PC-9 (cell line): ENCODE measurements around the gene FGD5. TPM values are rescaled to one million over a fixed set of nuclear protein-coding genes. Genes with fewer than 3 reads are reported as not detected.

ENCODE experiments used
- BruUV-seq: library from RNA; stranded (reverse); fragments of 400-500 nt; replicated peaks from 2 replicates; lab custom pipeline; 2021; lab: Mats Ljungman, UMichigan
- CTCF ChIA-PET: fragments of 300-600 bp; sonication (Branson Sonifier 250); formaldehyde crosslinking; loops from one replicate; lab custom pipeline; 2022; ENCODE audit warnings: antibody characterized with exemption; lab: Charles Lee
- POLR2A ChIA-PET: fragments of 300-600 bp; sonication (Branson Sonifier 250); formaldehyde crosslinking; loops from one replicate; lab custom pipeline; 2022; ENCODE audit warnings: antibody characterized with exemption; ENCODE audit not compliant: unreplicated experiment; lab: Charles Lee
- DNase-seq, 2 experiments: peaks; one replicate each; pipeline versions ENCODE4 v3.0.0 to v3.0.0-alpha.2; 2015 to 2022; ENCODE audit warnings: mixed read lengths in 1 of 2
- H2AFZ ChIP-seq: fragments of 200-600 bp; sonication (generic); 2 replicates; pipeline ENCODE4 v1.8.1; 2017; ENCODE audit warnings: antibody characterized with exemption
- H3F3A ChIP-seq: fragments of 200-600 bp; sonication (generic); 2 replicates; pipeline ENCODE4 v1.8.1; 2017; ENCODE audit warnings: antibody characterized with exemption, mild to moderate bottlenecking, low read depth; ENCODE audit not compliant: insufficient read depth
- H3K27ac ChIP-seq: fragments of 200-600 bp; sonication (generic); 2 replicates; pipeline ENCODE4 v1.6.1; 2016; ENCODE audit warnings: mixed run types
- H3K27me3 ChIP-seq: fragments of 200-600 bp; sonication (generic); 2 replicates; pipeline ENCODE4 v1.6.1; 2016; ENCODE audit warnings: low read depth, mixed run types; ENCODE audit not compliant: insufficient read depth
- H3K36me3 ChIP-seq: fragments of 200-600 bp; sonication (generic); 2 replicates; pipeline ENCODE4 v1.6.1; 2016; ENCODE audit warnings: low read depth, mixed run types
- H3K4me1 ChIP-seq: fragments of 200-600 bp; sonication (generic); replicated peaks from 2 replicates; pipeline ENCODE4 v1.6.1; 2016; ENCODE audit warnings: mixed run types; ENCODE audit not compliant: insufficient read depth
- H3K4me2 ChIP-seq: fragments of 200-600 bp; sonication (generic); 2 replicates; pipeline ENCODE4 v1.6.1; 2017; ENCODE audit warnings: mixed run types
- H3K4me3 ChIP-seq: fragments of 200-600 bp; sonication (generic); 2 replicates; pipeline ENCODE4 v1.6.1; 2016; ENCODE audit warnings: mixed run types
- H3K79me2 ChIP-seq: fragments of 200-600 bp; sonication (generic); 2 replicates; pipeline ENCODE4 v1.6.1; 2017; ENCODE audit warnings: low read depth, mixed run types
- H3K9me2 ChIP-seq: fragments of 200-600 bp; sonication (generic); 2 replicates; pipeline ENCODE4 v1.8.1; 2017; ENCODE audit warnings: mild to moderate bottlenecking; ENCODE audit not compliant: insufficient read depth
- H3K9me3 ChIP-seq: fragments of 200-600 bp; sonication (generic); 2 replicates; pipeline ENCODE4 v1.8.1; 2016; ENCODE audit warnings: low read depth; ENCODE audit not compliant: insufficient read depth
- H4K20me1 ChIP-seq: fragments of 200-600 bp; sonication (generic); 2 replicates; pipeline ENCODE4 v1.8.1; 2017; ENCODE audit not compliant: insufficient read depth
- EZH2 ChIP-seq: fragments of 200-600 bp; sonication (generic); IDR thresholded peaks from 2 replicates; pipeline ENCODE4 v1.8.0; 2017; ENCODE audit warnings: antibody characterized with exemption, low read depth
- intact Hi-C: fragments of 100-400 bp; cut with micrococcal nuclease; formaldehyde crosslinking; loops from one replicate; pipeline ENCODE4 v1.10.0; 2022; ENCODE audit not compliant: unreplicated experiment
- total RNA-seq: library from RNA; stranded (reverse); gene quantifications from 2 replicates; pipeline ENCODE4 v1.2.3, GENCODE V29; 2021
- TF ChIP-seq, protein P1 (sequence below): fragments of 200-600 bp; sonication (generic); conservative IDR thresholded peaks from 2 replicates; pipeline ENCODE4 v1.6.1; 2017; ENCODE audit warnings: mixed run types, antibody characterized with exemption, mild to moderate bottlenecking, moderate library complexity

The FGD5 gene
- total RNA-seq, 1 experiment from 2014 or later = not detected

DNA sequence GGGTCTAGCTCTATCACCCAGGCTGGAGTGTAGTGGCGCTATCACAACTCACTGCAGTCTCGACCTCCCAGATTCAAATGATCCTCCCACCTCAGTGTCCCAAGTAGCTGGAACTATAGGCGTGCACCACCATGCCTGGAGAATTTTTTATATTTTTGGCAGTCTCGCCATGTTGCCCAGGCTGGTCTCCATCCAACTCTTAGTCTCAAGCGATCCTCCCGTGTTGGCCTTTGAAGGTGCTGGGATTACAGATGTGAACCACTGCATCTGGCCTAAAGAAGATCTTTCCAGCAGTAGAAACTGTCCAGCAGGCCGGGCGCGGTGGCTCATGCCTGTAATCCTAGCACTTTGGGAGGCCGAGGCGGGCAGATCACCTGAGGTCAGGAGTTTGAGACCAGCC, 73.5 kb downstream of the FGD5 start:
- Histone ChIP-seq H4K20me1 (no peaks in the 10 kb centered on the region), H3K27ac (no peak overlapping the region), H3K4me2 (no peak overlapping the region), H3K79me2 (no peaks in the 10 kb centered on the region), H3K9me2 (no peaks in the 10 kb centered on the region), H3K4me1 (no peaks in the 10 kb centered on the region), H3K36me3 (no peaks in the 10 kb centered on the region), H3K27me3 (peaks cover 8% of the 10 kb centered on the region; the same call in 1 of the 2 replicates), H3F3A (no peaks in the 10 kb centered on the region), H2AFZ (no peak overlapping the region), H3K9me3 (no peaks in the 10 kb centered on the region), H3K4me3 (no peak overlapping the region)
- POLR2A ChIA-PET = no interaction called here
- CTCF ChIA-PET = no interaction called here
- intact Hi-C loops = no loop called here
- no peak for DNase-seq
- no TSS peak for BruUV-seq
- TF ChIP-seq EZH2 = no peak
- TF ChIP-seq, protein P1, sequence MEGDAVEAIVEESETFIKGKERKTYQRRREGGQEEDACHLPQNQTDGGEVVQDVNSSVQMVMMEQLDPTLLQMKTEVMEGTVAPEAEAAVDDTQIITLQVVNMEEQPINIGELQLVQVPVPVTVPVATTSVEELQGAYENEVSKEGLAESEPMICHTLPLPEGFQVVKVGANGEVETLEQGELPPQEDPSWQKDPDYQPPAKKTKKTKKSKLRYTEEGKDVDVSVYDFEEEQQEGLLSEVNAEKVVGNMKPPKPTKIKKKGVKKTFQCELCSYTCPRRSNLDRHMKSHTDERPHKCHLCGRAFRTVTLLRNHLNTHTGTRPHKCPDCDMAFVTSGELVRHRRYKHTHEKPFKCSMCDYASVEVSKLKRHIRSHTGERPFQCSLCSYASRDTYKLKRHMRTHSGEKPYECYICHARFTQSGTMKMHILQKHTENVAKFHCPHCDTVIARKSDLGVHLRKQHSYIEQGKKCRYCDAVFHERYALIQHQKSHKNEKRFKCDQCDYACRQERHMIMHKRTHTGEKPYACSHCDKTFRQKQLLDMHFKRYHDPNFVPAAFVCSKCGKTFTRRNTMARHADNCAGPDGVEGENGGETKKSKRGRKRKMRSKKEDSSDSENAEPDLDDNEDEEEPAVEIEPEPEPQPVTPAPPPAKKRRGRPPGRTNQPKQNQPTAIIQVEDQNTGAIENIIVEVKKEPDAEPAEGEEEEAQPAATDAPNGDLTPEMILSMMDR = no peak

- intact Hi-C loops = no loop called here
- no peak overlapping the region for H2AFZ ChIP-seq
- no peak for TF ChIP-seq EZH2
- TF ChIP-seq, protein P1 = no peak
- H3K79me2 ChIP-seq = no peaks in the 10 kb centered on the region
- H3K36me3 ChIP-seq = no peaks in the 10 kb centered on the region
- no peak overlapping the region for H3K4me3 ChIP-seq
- no peak overlapping the region for H3K27ac ChIP-seq
- no peaks in the 10 kb centered on the region for H3F3A ChIP-seq
- H3K9me3 ChIP-seq = no peaks in the 10 kb centered on the region
- ChIA-PET CTCF (no interaction called here), POLR2A (no interaction called here)
- BruUV-seq = no TSS peak
- peaks cover 17% of the 10 kb centered on the region; the same call in 1 of the 2 replicates for H3K27me3 ChIP-seq
- no peaks in the 10 kb centered on the region for H3K4me1 ChIP-seq
- no peak for DNase-seq
- H4K20me1 ChIP-seq = no peaks in the 10 kb centered on the region
- H3K9me2 ChIP-seq = no peaks in the 10 kb centered on the region
- no peak overlapping the region for H3K4me2 ChIP-seq
Observed at GRCh38 chr3:14894085-14894484, 75.3 kb downstream of the FGD5 start.

DNA sequence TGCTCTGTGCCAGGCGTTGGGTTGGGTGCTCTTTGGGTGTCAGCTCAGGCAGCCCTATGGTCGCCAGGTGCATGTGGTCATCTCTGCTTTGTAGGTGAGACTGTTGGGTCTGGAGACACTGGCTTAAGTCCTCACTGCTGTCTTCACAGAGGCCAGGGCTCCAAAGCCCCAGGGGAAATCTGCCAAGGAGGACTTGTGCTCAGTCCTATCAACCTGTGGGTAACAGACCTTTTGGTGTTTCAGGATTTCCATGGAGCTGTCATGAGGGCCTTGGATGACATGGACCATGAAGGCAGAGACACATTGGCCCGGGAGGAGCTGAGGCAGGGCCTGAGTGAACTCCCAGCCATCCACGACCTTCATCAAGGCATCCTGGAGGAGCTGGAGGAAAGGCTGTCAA, 78.5 kb downstream of the FGD5 start:
- no peaks in the 10 kb centered on the region for H4K20me1 ChIP-seq
- CTCF ChIA-PET = no interaction called here
- no peak overlapping the region for H2AFZ ChIP-seq
- H3K79me2 ChIP-seq = no peaks in the 10 kb centered on the region
- no peaks in the 10 kb centered on the region for H3K9me3 ChIP-seq
- no peak overlapping the region for H3K4me3 ChIP-seq
- no peak overlapping the region for H3K27ac ChIP-seq
- TF ChIP-seq, protein P1 = no peak
- TF ChIP-seq EZH2 = no peak
- BruUV-seq = no TSS peak
- intact Hi-C loops = no loop called here
- H3K36me3 ChIP-seq = no peaks in the 10 kb centered on the region
- DNase-seq = no peak
- no peaks in the 10 kb centered on the region for H3F3A ChIP-seq
- no peaks in the 10 kb centered on the region for H3K9me2 ChIP-seq
- H3K4me2 ChIP-seq = no peak overlapping the region
- H3K4me1 ChIP-seq = no peaks in the 10 kb centered on the region
- POLR2A ChIA-PET = no interaction called here
- H3K27me3 ChIP-seq = peaks cover 13% of the 10 kb centered on the region; the same call in 1 of the 2 replicates
